Measurements from ENCODE around the gene DHRS1. TPM values are rescaled to one million over a fixed set of nuclear protein-coding genes. Genes with fewer than 3 reads are reported as not detected.
A peak's percentile ranks its signal among the peaks of the same experiment; 100 is the strongest.

The DHRS1 gene
- total RNA-seq, 2 experiments from 2014 or later, result 14.7 to 14.9 TPM

GRCh38 chr14:24307575-24308341 is 8.2 kb upstream of the DHRS1 start, which contains the start of gene CIDEB:
Gene CIDEB, minus strand, starts transcription at chr14:24307977. Its CDS starts 119 bp downstream, at chr14:24307858.
- H3K36me3 Mint-ChIP-seq, result peaks cover 42% of the 10 kb centered on the region
- DNase-seq, result peak; percentile 75
- no peaks in the 10 kb centered on the region for H3K9me3 Mint-ChIP-seq
- no peak within 1 kb of the TSS for H3K4me3 Mint-ChIP-seq
- H3K27me3 Mint-ChIP-seq, result no peaks in the 10 kb centered on the region
- ChIA-PET POLR2A (interaction anchor here (0.7 to 4.6 kb wide), 11 partner anchors 8 to 193 kb away, joined by 3 to 17 read pairs (median 4); partner anchors contain the start of genes DCAF11, DHRS1, IPO4 and MDP1), CTCF (interaction anchor here (0.7 to 9.9 kb wide), 44 partner anchors 9 to 1229 kb away, joined by 3 to 235 read pairs (median 6); partner anchors contain the start of genes ADCY4, CBLN3, CHMP4A and DCAF11)
- peaks cover 41% of the 10 kb centered on the region for H3K4me1 Mint-ChIP-seq (ENCODE audit: low read depth)
- peak within 1 kb of the TSS; percentile 8 for H3K27ac Mint-ChIP-seq
- intact Hi-C loops (cut with micrococcal nuclease), result loop anchor here (1.0 kb wide), 1 partner anchor 8 kb away; the partner anchor contains the start of genes DHRS1 and NOP9

GRCh38 chr14:24307156-24307574 is 7.6 kb upstream of the DHRS1 start:
- intact Hi-C loops (cut with micrococcal nuclease), result no loop called here
- CTCF ChIA-PET, result interaction anchor here (0.7 to 9.9 kb wide), 24 partner anchors 8 to 1229 kb away, joined by 3 to 235 read pairs (median 10); partner anchors contain the start of genes ADCY4, CBLN3, CHMP4A and DHRS1
- Mint-ChIP-seq H3K36me3 (peaks cover 44% of the 10 kb centered on the region), H3K4me3 (no peak overlapping the region), H3K4me1 (ENCODE audit: low read depth) (peaks cover 37% of the 10 kb centered on the region), H3K27me3 (no peaks in the 10 kb centered on the region), H3K9me3 (no peaks in the 10 kb centered on the region), H3K27ac (no peak overlapping the region)
- DNase-seq, result no peak
- POLR2A ChIA-PET, result interaction anchor here (1.3 to 4.6 kb wide), 4 partner anchors 7 to 193 kb away, joined by 3 to 17 read pairs (median 6); partner anchors contain the start of genes DCAF11, DHRS1, NOP9 and NRL

- intact Hi-C loops (cut with micrococcal nuclease), result no loop called here
- CTCF ChIA-PET, result interaction anchor here (0.9 kb wide), 1 partner anchor 62 kb away, joined by 4 read pairs; the partner anchor contains the start of gene TINF2
- no peak for DNase-seq
- Mint-ChIP-seq H3K4me1 (ENCODE audit: low read depth) (peaks cover 39% of the 10 kb centered on the region), H3K27me3 (no peaks in the 10 kb centered on the region), H3K4me3 (no peak overlapping the region), H3K9me3 (no peaks in the 10 kb centered on the region), H3K27ac (no peak overlapping the region), H3K36me3 (peaks cover 51% of the 10 kb centered on the region)
- POLR2A ChIA-PET, result no interaction called here
Observed at GRCh38 chr14:24304019-24304387, 4.4 kb upstream of the DHRS1 start.

- Mint-ChIP-seq H3K27ac (peak overlapping the region; percentile 84), H3K27me3 (no peaks in the 10 kb centered on the region), H3K9me3 (no peaks in the 10 kb centered on the region), H3K36me3 (peaks cover 37% of the 10 kb centered on the region), H3K4me3 (peak overlapping the region; percentile 90), H3K4me1 (ENCODE audit: low read depth) (peaks cover 50% of the 10 kb centered on the region)
- CTCF ChIA-PET, result interaction anchor here (0.9 to 7.3 kb wide), 13 partner anchors 9 to 133 kb away, joined by 3 to 224 read pairs (median 12); partner anchors contain the start of genes CIDEB, LTB4R, LTB4R2 and MDP1
- no peak for DNase-seq
- POLR2A ChIA-PET, result interaction anchor here (0.5 to 5.5 kb wide), 14 partner anchors 8 to 1261 kb away, joined by 3 to 53 read pairs (median 5); partner anchors contain the start of genes CHMP4A, CIDEB, LTB4R2 and RABGGTA
- intact Hi-C loops (cut with micrococcal nuclease), result no loop called here
Observed at GRCh38 chr14:24300326-24300980, 873 bp upstream of the DHRS1 start.

GRCh38 chr14:24298892-24299254 is 707 bp downstream of the DHRS1 start:
- peak overlapping the region; percentile 90 for H3K4me3 Mint-ChIP-seq
- ChIA-PET CTCF (interaction anchor here (1.0 to 7.3 kb wide), 11 partner anchors 9 to 204 kb away, joined by 3 to 224 read pairs (median 26); partner anchors contain the start of genes CHMP4A, CIDEB, LTB4R and LTB4R2), POLR2A (interaction anchor here (1.2 to 5.5 kb wide), 9 partner anchors 11 to 132 kb away, joined by 5 to 53 read pairs (median 9); partner anchors contain the start of genes LTB4R2, MDP1, RABGGTA and TINF2)
- no peaks in the 10 kb centered on the region for H3K27me3 Mint-ChIP-seq
- peak; percentile 41 for DNase-seq
- H3K9me3 Mint-ChIP-seq, result no peaks in the 10 kb centered on the region
- peaks cover 50% of the 10 kb centered on the region for H3K4me1 Mint-ChIP-seq (ENCODE audit: low read depth)
- peaks cover 25% of the 10 kb centered on the region for H3K36me3 Mint-ChIP-seq
- H3K27ac Mint-ChIP-seq, result peak overlapping the region; percentile 84
- intact Hi-C loops (cut with micrococcal nuclease), result loop anchor here (1.0 to 5.0 kb wide), 7 partner anchors 9 to 207 kb away; partner anchors contain the start of genes CHMP4A, IRF9, PCK2 and PSME2

- Mint-ChIP-seq H3K27me3 (no peaks in the 10 kb centered on the region), H3K36me3 (peaks cover 20% of the 10 kb centered on the region), H3K4me1 (ENCODE audit: low read depth) (peaks cover 50% of the 10 kb centered on the region), H3K4me3 (no peak overlapping the region), H3K9me3 (no peaks in the 10 kb centered on the region), H3K27ac (peak overlapping the region; percentile 77)
- ChIA-PET POLR2A (interaction anchor here (0.8 to 5.5 kb wide), 9 partner anchors 15 to 239 kb away, joined by 3 to 53 read pairs (median 4); partner anchors contain the start of gene TINF2), CTCF (interaction anchor here (0.7 to 7.3 kb wide), 33 partner anchors 7 to 246 kb away, joined by 3 to 224 read pairs (median 9); partner anchors contain the start of genes CARMIL3, CHMP4A, CIDEB and GMPR2)
- intact Hi-C loops (cut with micrococcal nuclease), result loop anchor here (1.0 to 5.0 kb wide), 7 partner anchors 8 to 205 kb away; partner anchors contain the start of genes IPO4, MDP1, PCK2 and PSME2
- DNase-seq, result no peak
Observed at GRCh38 chr14:24297190-24297964, 2.2 kb downstream of the DHRS1 start.

- ChIA-PET CTCF (interaction anchor here (0.6 to 7.3 kb wide), 35 partner anchors 12 to 245 kb away, joined by 3 to 224 read pairs (median 7); partner anchors contain the start of genes CARMIL3, CHMP4A, CIDEB and GMPR2), POLR2A (interaction anchor here (0.6 to 5.5 kb wide), 9 partner anchors 15 to 136 kb away, joined by 3 to 53 read pairs (median 4); partner anchors contain the start of gene TINF2)
- H3K4me1 Mint-ChIP-seq (ENCODE audit: low read depth), result peaks cover 42% of the 10 kb centered on the region
- no peak overlapping the region for H3K4me3 Mint-ChIP-seq
- peak; percentile 86 for DNase-seq
- H3K9me3 Mint-ChIP-seq, result no peaks in the 10 kb centered on the region
- no peaks in the 10 kb centered on the region for H3K27me3 Mint-ChIP-seq
- H3K36me3 Mint-ChIP-seq, result peaks cover 20% of the 10 kb centered on the region
- intact Hi-C loops (cut with micrococcal nuclease), result loop anchor here (1.0 to 5.0 kb wide), 7 partner anchors 7 to 204 kb away; partner anchors contain the start of genes IPO4, MDP1, PCK2 and PSME2
- H3K27ac Mint-ChIP-seq, result peak overlapping the region; percentile 77
Observed at GRCh38 chr14:24296341-24297157, 3.0 kb downstream of the DHRS1 start.

- intact Hi-C loops (cut with micrococcal nuclease), result no loop called here
- Mint-ChIP-seq H3K4me1 (ENCODE audit: low read depth) (peaks cover 42% of the 10 kb centered on the region), H3K27me3 (peaks cover 2% of the 10 kb centered on the region)
Observed at GRCh38 chr14:24293525-24293924, 6.1 kb downstream of the DHRS1 start.

GRCh38 chr14:24292118-24292807 is 7.3 kb downstream of the DHRS1 start:
- no peak overlapping the region for H3K4me3 Mint-ChIP-seq
- intact Hi-C loops (cut with micrococcal nuclease), result no loop called here
- H3K36me3 Mint-ChIP-seq, result peaks cover 33% of the 10 kb centered on the region
- no peak overlapping the region for H3K27ac Mint-ChIP-seq
- CTCF ChIA-PET, result interaction anchor here (0.6 to 5.2 kb wide), 9 partner anchors 13 to 139 kb away, joined by 3 to 57 read pairs (median 3); partner anchors contain the start of genes CIDEB, LTB4R2 and TINF2
- peaks cover 41% of the 10 kb centered on the region for H3K4me1 Mint-ChIP-seq (ENCODE audit: low read depth)
- H3K9me3 Mint-ChIP-seq, result no peaks in the 10 kb centered on the region
- no peak for DNase-seq
- peaks cover 2% of the 10 kb centered on the region for H3K27me3 Mint-ChIP-seq
- POLR2A ChIA-PET, result interaction anchor here (1.2 to 1.6 kb wide), 2 partner anchors 45 to 50 kb away, joined by 4 to 7 read pairs; partner anchors contain the start of gene TINF2

More at GRCh38 chr14:24293525-24293924, 6.1 kb downstream of the DHRS1 start:
- Mint-ChIP-seq H3K27ac (no peak overlapping the region), H3K4me3 (no peak overlapping the region), H3K36me3 (peaks cover 30% of the 10 kb centered on the region), H3K9me3 (no peaks in the 10 kb centered on the region)
- CTCF ChIA-PET, result interaction anchor here (0.9 to 7.3 kb wide), 5 partner anchors 11 to 137 kb away, joined by 3 to 81 read pairs (median 23); partner anchors contain the start of genes CIDEB, LTB4R2 and TINF2
- no peak for DNase-seq
- POLR2A ChIA-PET, result no interaction called here
